Vagina (tissue), 2 donors: ENCODE measurements around the gene USP21.

Source experiments
- POLR2A ChIP-seq, 2 donors: fragments of 450-650 bp; IDR thresholded peaks; one replicate each; pipeline ENCODE4 v1.6.1; 2017; ENCODE audit warnings: antibody characterized with exemption in 2 of 2, mild to moderate bottlenecking in 2 of 2, moderate library complexity in 2 of 2
- POLR2AphosphoS5 ChIP-seq, 2 donors: sonication (generic); formaldehyde crosslinking; IDR thresholded peaks; one replicate each; pipeline ENCODE4 v1.9.0; 2017; ENCODE audit warnings: antibody characterized with exemption in 2 of 2, mild to moderate bottlenecking in 2 of 2, low read depth in 1 of 2; ENCODE audit not compliant: insufficient read depth in 1 of 2
- TF ChIP-seq, protein P1 (sequence below), 3 experiments: fragments of 450-650 bp in 2 of 3; fragments of 200-600 bp in 1 of 3; sonication (generic) in 1 of 3; IDR thresholded peaks; one replicate each; pipeline ENCODE4 v1.5.1; 2017 to 2019; ENCODE audit warnings: antibody characterized with exemption in 3 of 3, mild to moderate bottlenecking in 2 of 3, moderate library complexity in 2 of 3

DNA sequence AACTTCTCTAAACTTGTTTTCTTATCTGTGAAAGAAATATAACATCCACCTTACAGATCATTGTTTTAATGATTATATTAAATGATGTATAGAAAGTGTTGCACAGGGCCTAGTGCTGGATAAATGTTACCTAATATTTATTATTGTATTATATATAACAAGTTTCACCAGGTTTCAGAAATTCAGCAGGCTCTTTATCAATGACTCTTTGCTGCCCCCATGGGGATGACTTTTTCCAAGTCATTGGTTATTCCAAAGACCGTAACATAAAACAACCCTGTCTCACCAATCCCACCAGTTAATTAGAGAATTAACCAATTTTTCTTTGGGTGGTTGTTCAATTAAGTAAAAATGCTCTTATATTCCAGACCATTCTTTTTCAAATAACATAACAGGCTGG, 19.5 kb upstream of the USP21 start:
- TF ChIP-seq POLR2A (IDR thresholded peaks at IDR 0.05): no peak
- TF ChIP-seq, protein P1, sequence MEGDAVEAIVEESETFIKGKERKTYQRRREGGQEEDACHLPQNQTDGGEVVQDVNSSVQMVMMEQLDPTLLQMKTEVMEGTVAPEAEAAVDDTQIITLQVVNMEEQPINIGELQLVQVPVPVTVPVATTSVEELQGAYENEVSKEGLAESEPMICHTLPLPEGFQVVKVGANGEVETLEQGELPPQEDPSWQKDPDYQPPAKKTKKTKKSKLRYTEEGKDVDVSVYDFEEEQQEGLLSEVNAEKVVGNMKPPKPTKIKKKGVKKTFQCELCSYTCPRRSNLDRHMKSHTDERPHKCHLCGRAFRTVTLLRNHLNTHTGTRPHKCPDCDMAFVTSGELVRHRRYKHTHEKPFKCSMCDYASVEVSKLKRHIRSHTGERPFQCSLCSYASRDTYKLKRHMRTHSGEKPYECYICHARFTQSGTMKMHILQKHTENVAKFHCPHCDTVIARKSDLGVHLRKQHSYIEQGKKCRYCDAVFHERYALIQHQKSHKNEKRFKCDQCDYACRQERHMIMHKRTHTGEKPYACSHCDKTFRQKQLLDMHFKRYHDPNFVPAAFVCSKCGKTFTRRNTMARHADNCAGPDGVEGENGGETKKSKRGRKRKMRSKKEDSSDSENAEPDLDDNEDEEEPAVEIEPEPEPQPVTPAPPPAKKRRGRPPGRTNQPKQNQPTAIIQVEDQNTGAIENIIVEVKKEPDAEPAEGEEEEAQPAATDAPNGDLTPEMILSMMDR (IDR thresholded peaks at IDR 0.05): peak in 2 of 3 experiments; percentile 4 to 23
- no peak for TF ChIP-seq POLR2AphosphoS5 (IDR thresholded peaks at IDR 0.05; ENCODE audit: insufficient read depth in 1 of 2, low read depth in 1 of 2)
